CD14-positive monocyte (primary cell): ENCODE data around the gene GCC2. TPM values are rescaled to one million over a fixed set of nuclear protein-coding genes. Genes with fewer than 3 reads are reported as not detected.
A peak's percentile ranks its signal among the peaks of the same experiment; 100 is the strongest.

Source experiments
- DNase-seq, 3 donors: peaks; one replicate each; pipeline ENCODE4 v3.0.0-alpha.2; 2011 to 2022
- H2AFZ ChIP-seq: 2 replicates; pipeline ENCODE4 v1.6.0; 2012; ENCODE audit warnings: mild to moderate bottlenecking, low read depth, low read length, inconsistent platforms; ENCODE audit not compliant: insufficient read depth, poor library complexity, severe bottlenecking
- H3K27ac ChIP-seq, 2 donors: 1 replicate in 1 of 2; 2 replicates in 1 of 2; pipeline ENCODE4 v1.5.1; 2012 to 2013; ENCODE audit warnings: low read length in 2 of 2, control low read depth in 1 of 2, inconsistent platforms in 1 of 2, low read depth in 1 of 2, mild to moderate bottlenecking in 1 of 2
- H3K27me3 ChIP-seq, 2 donors: one replicate each; pipeline versions ENCODE4 v1.6.0 to v1.6.1; 2011 to 2013; ENCODE audit warnings: low read length in 2 of 2; ENCODE audit not compliant: control insufficient read depth in 2 of 2, insufficient read depth in 2 of 2
- H3K36me3 ChIP-seq, 2 donors: replicated peaks in 1 of 2; 1 replicate in 1 of 2; 2 replicates in 1 of 2; pipeline versions ENCODE4 v1.5.1 to v1.6.1; 2012 to 2013; ENCODE audit warnings: low read length in 2 of 2, control low read depth in 1 of 2, inconsistent platforms in 1 of 2, mild to moderate bottlenecking in 1 of 2; ENCODE audit not compliant: insufficient read depth in 2 of 2, control insufficient read depth in 1 of 2
- H3K4me1 ChIP-seq, 2 donors: 1 replicate in 1 of 2; 2 replicates in 1 of 2; pipeline versions ENCODE4 v1.5.1 to v1.6.1; 2012 to 2013; ENCODE audit warnings: low read length in 2 of 2, control low read depth in 1 of 2, inconsistent platforms in 1 of 2, mild to moderate bottlenecking in 1 of 2, moderate library complexity in 1 of 2; ENCODE audit not compliant: insufficient read depth in 2 of 2, control insufficient read depth in 1 of 2
- H3K4me2 ChIP-seq: replicated peaks from 2 replicates; pipeline ENCODE3; 2012; ENCODE audit warnings: low read length, moderate library complexity, mild to moderate bottlenecking; ENCODE audit not compliant: poor library complexity, severe bottlenecking; ENCODE audit errors: extremely low read depth
- H3K4me3 ChIP-seq, 3 experiments: fragments of 200-600 bp in 1 of 3; sonication (generic) in 1 of 3; replicated peaks in 1 of 3; 1 replicate in 2 of 3; 2 replicates in 1 of 3; pipeline ENCODE4 v1.5.1; 2011 to 2013; ENCODE audit warnings: low read length in 3 of 3, mild to moderate bottlenecking in 3 of 3, control low read depth in 2 of 3, low read depth in 2 of 3, inconsistent platforms in 1 of 3, moderate library complexity in 1 of 3
- H3K79me2 ChIP-seq: 2 replicates; pipeline ENCODE4 v1.6.0; 2012; ENCODE audit warnings: mild to moderate bottlenecking, control low read depth, inconsistent platforms, low read length, moderate library complexity; ENCODE audit not compliant: insufficient read depth
- H3K9ac ChIP-seq: 2 replicates; pipeline ENCODE4 v1.6.0; 2017; ENCODE audit warnings: low read length, mild to moderate bottlenecking; ENCODE audit not compliant: insufficient read depth, poor library complexity, severe bottlenecking
- H3K9me3 ChIP-seq, 2 donors: replicated peaks in 1 of 2; 1 replicate in 1 of 2; 2 replicates in 1 of 2; pipeline versions ENCODE4 v1.5.1 to v1.6.1; 2012 to 2013; ENCODE audit warnings: low read length in 2 of 2, control low read depth in 1 of 2; ENCODE audit not compliant: control insufficient read depth in 1 of 2, insufficient read depth in 1 of 2
- H4K20me1 ChIP-seq: 2 replicates; pipeline ENCODE4 v1.6.0; 2012; ENCODE audit warnings: mild to moderate bottlenecking, low read length, control low read depth, moderate library complexity; ENCODE audit not compliant: insufficient read depth
- H3K27ac Mint-ChIP-seq, 7 donors: one replicate each; pipeline ENCODE4 v1.8.0; 2020; ENCODE audit warnings: mild to moderate bottlenecking in 7 of 7, mixed read lengths in 7 of 7, moderate library complexity in 6 of 7, inconsistent platforms in 2 of 7
- H3K27me3 Mint-ChIP-seq, 3 donors: one replicate each; pipeline ENCODE4 v1.8.0; 2021 to 2022; ENCODE audit warnings: low read depth in 3 of 3, mild to moderate bottlenecking in 3 of 3, mixed read lengths in 3 of 3, moderate library complexity in 3 of 3, inconsistent platforms in 1 of 3
- H3K36me3 Mint-ChIP-seq, 2 donors: one replicate each; pipeline ENCODE4 v1.8.0; 2020; ENCODE audit warnings: mixed read lengths in 2 of 2, inconsistent platforms in 1 of 2, mild to moderate bottlenecking in 1 of 2
- H3K4me1 Mint-ChIP-seq: one replicate; pipeline ENCODE4 v1.8.0; 2020; ENCODE audit warnings: mild to moderate bottlenecking, mixed read lengths
- H3K4me3 Mint-ChIP-seq, 2 donors: one replicate each; pipeline ENCODE4 v1.8.0; 2020; ENCODE audit warnings: mild to moderate bottlenecking in 2 of 2, mixed read lengths in 2 of 2, moderate library complexity in 1 of 2
- H3K9me3 Mint-ChIP-seq, 7 donors: one replicate each; pipeline ENCODE4 v1.8.0; 2020 to 2022; ENCODE audit warnings: mixed read lengths in 7 of 7, mild to moderate bottlenecking in 6 of 7, moderate library complexity in 6 of 7, inconsistent platforms in 2 of 7
- CTCF ChIP-seq: fragments of 200-600 bp; IDR thresholded peaks from one replicate; pipeline ENCODE4 v1.8.0; 2022; ENCODE audit warnings: antibody characterized with exemption, mild to moderate bottlenecking
- WGBS: methylation state at CpG from one replicate; pipeline ENCODE4 v1.1.5; 2013; ENCODE audit warnings: missing lambda C conversion rate; ENCODE audit not compliant: insufficient coverage; 5-methylcytosine and 5-hydroxymethylcytosine counted together
- intact Hi-C, 2 donors: fragments of 100-400 bp; cut with micrococcal nuclease; formaldehyde crosslinking; loops; one replicate each; pipeline versions ENCODE4 v1.15.0 to v1.15.1; 2023
- polyA plus RNA-seq, 3 donors: library from polyadenylated mRNA; depleted of rRNA in 1 of 3; unstranded in 2 of 3; stranded (reverse) in 1 of 3; fragments of 300-500 nt in 2 of 3; fragments of >200 nt in 1 of 3; fragmentation: Illumina TruSeq in 2 of 3; gene quantifications; 1 replicate in 2 of 3; 2 replicates in 1 of 3; pipeline ENCODE4 v1.2.3, GENCODE V29; 2012 to 2021

The GCC2 gene
- polyA plus RNA-seq, 3 donors, result 6.0 to 13.7 (median 6.6) TPM

GRCh38 chr2:108547606-108548005 is 98.6 kb downstream of the GCC2 start:
- H3K27ac Mint-ChIP-seq, result no peak overlapping the region

GRCh38 chr2:108548208-108549003 is 99.4 kb downstream of the GCC2 start:
- intact Hi-C loops, result no loop called here
- Histone ChIP-seq H3K9ac (no peak overlapping the region), H3K27me3 (no peaks in the 10 kb centered on the region), H3K36me3 (no peaks in the 10 kb centered on the region), H3K4me1 (no peaks in the 10 kb centered on the region), H4K20me1 (peaks cover 10% of the 10 kb centered on the region), H3K9me3 (no peaks in the 10 kb centered on the region), H3K4me2 (no peak overlapping the region), H3K27ac (no peak overlapping the region), H2AFZ (no peak overlapping the region), H3K4me3 (no peak overlapping the region), H3K79me2 (peaks cover 63% of the 10 kb centered on the region)
- H3K9me3 Mint-ChIP-seq, result no peaks in the 10 kb centered on the region
- H3K27ac Mint-ChIP-seq, result peak overlapping the region in 1 of 7 donors; percentile 22
- TF ChIP-seq CTCF, result no peak
- peaks cover 3 to 6% of the 10 kb centered on the region in 2 donors for H3K36me3 Mint-ChIP-seq
- no CpG with 5 or more reads among the region's 9 CpGs for WGBS
- no peaks in the 10 kb centered on the region for H3K27me3 Mint-ChIP-seq
- no peak overlapping the region for H3K4me3 Mint-ChIP-seq
- H3K4me1 Mint-ChIP-seq, result no peaks in the 10 kb centered on the region
- DNase-seq, result no peak

More at GRCh38 chr2:108547606-108548005, 98.6 kb downstream of the GCC2 start:
- Histone ChIP-seq H3K9me3 (no peaks in the 10 kb centered on the region), H4K20me1 (peaks cover 2% of the 10 kb centered on the region), H3K79me2 (peaks cover 63% of the 10 kb centered on the region), H3K36me3 (no peaks in the 10 kb centered on the region), H3K27ac (no peak overlapping the region), H3K27me3 (no peaks in the 10 kb centered on the region), H3K4me2 (no peak overlapping the region), H3K9ac (no peak overlapping the region), H3K4me3 (no peak overlapping the region), H2AFZ (no peak overlapping the region), H3K4me1 (no peaks in the 10 kb centered on the region)
- Mint-ChIP-seq H3K27me3 (no peaks in the 10 kb centered on the region), H3K9me3 (no peaks in the 10 kb centered on the region), H3K4me1 (no peaks in the 10 kb centered on the region), H3K36me3 (peaks cover 3 to 9% of the 10 kb centered on the region in 2 donors), H3K4me3 (no peak overlapping the region)
- WGBS, result 94% methylated on average over 2 of the region's 5 CpGs
- no peak for TF ChIP-seq CTCF
- intact Hi-C loops, result no loop called here
- no peak for DNase-seq
